AG10803 (cell line): ENCODE data around the gene CCDC74B.
A peak's percentile ranks its signal among the peaks of the same experiment; 100 is the strongest.
"Not testable (repeated sequence)": the region's sequence is repeated elsewhere in the genome, so short reads cannot be mapped to it uniquely, and the experiment has no call there.

Experiments used
- DNase-seq: peaks from one replicate; pipeline ENCODE4 v3.0.0; 2010; ENCODE audit warnings: low read depth
- H3K4me3 ChIP-seq: 2 replicates; pipeline ENCODE4 v1.5.1; 2011; ENCODE audit warnings: mild to moderate bottlenecking, low read length, control low read depth
- TF ChIP-seq, protein P1 (sequence below): conservative IDR thresholded peaks from 2 replicates; pipeline ENCODE4 v1.5.1; 2011; ENCODE audit warnings: mild to moderate bottlenecking, low read length, control low read depth, inconsistent platforms

Gene CCDC74B

DNA sequence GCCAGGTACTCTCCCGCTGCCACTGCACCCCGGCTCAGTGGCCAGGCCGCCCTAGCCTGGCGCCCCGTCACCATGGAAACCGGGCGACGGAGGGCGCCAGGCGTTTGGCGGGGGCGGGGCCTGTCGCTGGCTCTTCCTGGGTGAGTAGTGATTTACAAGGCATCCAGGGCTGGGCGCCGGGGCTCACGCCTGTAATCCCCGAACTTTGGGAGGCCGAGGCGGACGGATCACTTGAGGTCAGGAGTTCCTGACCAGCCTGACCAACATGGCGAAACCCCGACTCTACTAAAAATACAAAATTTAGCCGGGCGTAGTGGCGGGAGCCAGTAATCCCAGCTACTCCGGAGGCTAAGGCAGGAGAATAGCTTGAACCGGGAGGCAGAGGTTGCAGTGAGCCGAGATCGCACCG, at the start of gene CCDC74B:
TSS of gene CCDC74B (minus strand) at position 107 of the 409 bp plus-strand sequence. CDS start 116 bp downstream, outside the sequence.
- DNase-seq = peak; percentile 16
- H3K4me3 ChIP-seq = peak within 1 kb of the TSS; percentile 55

DNA sequence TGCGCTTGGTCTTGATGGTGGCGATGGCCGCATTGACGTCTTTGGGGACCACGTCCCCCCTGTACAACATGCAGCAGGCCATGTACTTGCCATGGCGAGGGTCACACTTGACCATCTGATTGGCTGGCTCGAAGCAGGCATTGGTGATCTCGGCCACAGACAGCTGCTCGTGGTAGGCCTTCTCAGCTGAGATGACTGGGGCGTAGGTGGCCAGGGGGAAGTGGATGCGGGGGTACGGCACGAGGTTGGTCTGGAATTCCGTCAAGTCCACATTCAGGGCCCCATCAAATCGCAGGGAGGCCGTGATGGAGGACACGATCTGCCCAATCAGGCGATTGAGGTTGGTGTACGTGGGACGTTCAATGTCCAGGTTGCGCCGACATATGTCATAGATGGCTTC, 48.9 kb upstream of the CCDC74B start:
- not testable (repeated sequence) for H3K4me3 ChIP-seq, DNase-seq

DNA sequence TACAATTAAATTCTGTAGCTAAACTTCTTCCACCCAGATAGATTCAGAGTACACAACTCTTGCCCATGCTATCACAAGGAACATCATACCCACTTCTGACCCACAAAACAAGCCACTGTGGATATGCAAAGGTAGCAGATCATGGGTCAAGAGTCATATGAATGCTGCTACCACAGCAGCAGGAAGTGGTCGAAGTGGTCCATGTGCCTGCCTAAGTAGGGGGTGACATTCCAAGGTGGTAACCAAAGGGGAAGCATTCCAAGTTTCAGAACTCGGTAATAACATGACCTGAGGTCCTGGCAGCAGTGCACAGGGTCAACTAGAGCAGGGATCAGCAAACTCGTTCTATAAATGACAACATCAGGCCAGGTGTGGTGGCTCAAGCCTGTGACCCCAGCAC, 47.5 kb upstream of the CCDC74B start:
- not testable (repeated sequence) for H3K4me3 ChIP-seq, DNase-seq

DNA sequence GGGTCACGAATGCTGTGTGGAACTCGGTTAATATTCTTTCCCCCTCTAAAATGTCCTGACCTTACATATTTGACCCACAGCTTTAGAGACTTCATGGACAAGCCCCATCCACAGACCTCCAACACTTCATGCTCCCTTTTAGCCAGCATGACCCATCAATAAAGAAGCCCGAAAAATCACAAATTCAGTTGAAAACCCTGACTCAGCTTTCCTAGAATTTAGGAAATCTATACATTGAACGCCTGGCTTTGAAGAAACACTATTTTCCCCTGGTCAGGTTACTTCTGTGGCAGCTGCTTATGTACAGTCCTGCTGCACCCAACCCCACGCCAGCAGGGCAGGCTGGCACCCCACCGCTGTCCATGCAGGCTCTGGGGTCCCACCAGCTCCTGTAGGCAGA, 46.4 kb upstream of the CCDC74B start:
- H3K4me3 ChIP-seq, DNase-seq: not testable (repeated sequence)

DNA sequence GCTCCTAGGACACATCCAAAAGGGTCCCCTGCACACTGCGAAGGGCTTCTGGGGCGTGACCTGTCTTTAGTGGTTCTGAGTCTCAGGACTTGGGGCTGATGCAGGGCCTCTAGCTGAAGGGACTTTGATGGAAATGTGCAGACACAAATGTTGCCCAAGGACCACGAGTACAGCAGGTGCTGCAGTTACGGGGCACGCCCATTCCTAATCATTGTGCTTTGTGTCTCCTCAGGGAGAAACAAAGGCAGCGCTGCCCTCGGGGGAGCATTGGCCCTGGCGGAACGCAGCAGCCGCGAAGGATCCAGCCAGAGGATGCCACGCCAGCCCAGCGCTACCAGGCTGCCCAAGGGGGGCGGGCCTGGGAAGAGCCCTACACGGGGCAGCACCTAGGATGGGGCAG, 45.3 kb upstream of the CCDC74B start:
- TF ChIP-seq, protein P1, sequence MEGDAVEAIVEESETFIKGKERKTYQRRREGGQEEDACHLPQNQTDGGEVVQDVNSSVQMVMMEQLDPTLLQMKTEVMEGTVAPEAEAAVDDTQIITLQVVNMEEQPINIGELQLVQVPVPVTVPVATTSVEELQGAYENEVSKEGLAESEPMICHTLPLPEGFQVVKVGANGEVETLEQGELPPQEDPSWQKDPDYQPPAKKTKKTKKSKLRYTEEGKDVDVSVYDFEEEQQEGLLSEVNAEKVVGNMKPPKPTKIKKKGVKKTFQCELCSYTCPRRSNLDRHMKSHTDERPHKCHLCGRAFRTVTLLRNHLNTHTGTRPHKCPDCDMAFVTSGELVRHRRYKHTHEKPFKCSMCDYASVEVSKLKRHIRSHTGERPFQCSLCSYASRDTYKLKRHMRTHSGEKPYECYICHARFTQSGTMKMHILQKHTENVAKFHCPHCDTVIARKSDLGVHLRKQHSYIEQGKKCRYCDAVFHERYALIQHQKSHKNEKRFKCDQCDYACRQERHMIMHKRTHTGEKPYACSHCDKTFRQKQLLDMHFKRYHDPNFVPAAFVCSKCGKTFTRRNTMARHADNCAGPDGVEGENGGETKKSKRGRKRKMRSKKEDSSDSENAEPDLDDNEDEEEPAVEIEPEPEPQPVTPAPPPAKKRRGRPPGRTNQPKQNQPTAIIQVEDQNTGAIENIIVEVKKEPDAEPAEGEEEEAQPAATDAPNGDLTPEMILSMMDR = no peak

DNA sequence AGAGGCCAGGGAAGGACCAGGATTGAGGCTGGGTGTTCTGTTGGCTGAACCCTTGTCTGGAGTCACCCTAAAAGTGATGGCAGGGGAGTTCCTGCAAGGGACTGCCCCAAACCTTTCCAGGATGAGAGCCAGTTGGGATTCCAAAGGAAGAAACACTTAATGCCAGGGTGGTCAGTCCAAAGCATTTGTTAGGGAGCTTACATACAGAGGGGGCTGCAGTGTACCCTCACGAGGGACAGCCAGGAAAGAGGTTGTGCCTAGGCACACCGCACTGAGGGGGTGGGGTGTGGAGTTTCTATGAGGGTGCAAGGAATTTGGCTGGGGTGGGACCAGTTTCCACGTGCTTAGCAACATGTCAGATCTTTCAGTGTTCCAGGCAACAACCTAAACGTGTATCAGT, 44.0 kb upstream of the CCDC74B start:
- not testable (repeated sequence) for H3K4me3 ChIP-seq, DNase-seq

More for the DNA sequence above, 45.3 kb upstream of the CCDC74B start:
- H3K4me3 ChIP-seq = no peak overlapping the region
- DNase-seq = no peak

DNA sequence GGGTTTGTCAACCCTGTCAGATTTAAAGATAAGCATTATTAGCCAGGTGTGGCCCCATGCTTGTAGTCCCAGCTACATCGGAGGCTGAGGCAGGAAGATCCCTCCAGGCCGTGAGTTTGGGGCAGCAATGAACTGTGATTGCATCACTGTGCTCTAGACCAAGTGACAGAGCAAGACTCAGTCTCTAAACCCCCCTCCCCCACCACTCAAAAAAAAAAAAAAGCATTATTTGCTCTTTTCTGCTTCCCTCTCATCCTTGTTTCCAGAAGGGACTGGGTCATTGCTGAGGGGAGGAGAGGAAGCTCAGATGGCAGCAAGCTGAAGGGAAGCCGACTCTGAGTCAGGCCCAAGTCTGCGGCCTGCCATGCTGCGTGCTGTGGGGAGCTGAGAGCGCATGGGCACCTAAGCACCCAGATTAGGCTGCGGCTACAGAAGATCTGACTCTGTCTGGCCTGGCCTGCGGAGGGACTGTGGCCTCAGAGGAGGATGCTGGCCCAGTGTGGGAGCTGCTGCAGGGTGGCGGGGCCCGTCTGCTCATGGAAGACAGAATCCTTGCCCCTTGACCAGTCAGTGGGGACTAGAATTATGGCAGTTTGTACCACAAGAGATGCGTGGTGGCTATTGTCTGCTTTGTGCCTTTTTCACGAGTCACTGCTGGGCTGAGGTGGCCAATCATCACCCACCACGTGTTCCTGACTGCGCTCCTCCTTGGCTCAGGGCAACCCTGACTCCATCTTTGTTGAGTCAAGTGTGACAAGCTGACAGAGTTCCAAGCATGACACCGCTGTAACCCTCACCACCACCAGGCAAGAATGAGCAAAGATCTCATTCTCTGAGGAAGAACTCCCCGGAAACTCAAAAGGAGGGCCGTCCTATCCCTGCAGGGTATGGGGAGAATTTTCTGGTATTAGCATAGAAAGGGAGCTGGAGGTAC, 43.2 kb upstream of the CCDC74B start:
- DNase-seq, H3K4me3 ChIP-seq: not testable (repeated sequence)

DNA sequence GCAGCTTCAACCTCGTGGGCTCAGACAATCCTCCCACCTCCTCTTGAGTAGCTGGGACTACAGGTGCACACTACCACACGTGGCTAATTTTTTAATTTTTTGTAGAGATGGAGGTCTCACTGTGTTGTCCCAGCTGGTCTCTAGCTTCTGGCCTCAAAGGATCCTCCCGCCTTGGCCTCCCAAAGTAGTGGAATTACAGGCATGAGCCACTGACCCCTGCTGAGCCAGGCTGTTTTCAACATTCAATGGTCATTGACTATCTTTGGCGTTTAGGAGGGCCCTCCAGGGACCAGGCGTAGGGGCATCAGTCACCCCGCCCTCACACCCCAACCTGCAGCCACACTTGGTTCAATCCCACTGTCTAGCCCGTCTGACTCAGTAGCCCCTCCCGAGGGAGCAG, 42.4 kb upstream of the CCDC74B start:
- H3K4me3 ChIP-seq = no peak overlapping the region
- DNase-seq = no peak
- TF ChIP-seq, protein P1 = no peak

DNA sequence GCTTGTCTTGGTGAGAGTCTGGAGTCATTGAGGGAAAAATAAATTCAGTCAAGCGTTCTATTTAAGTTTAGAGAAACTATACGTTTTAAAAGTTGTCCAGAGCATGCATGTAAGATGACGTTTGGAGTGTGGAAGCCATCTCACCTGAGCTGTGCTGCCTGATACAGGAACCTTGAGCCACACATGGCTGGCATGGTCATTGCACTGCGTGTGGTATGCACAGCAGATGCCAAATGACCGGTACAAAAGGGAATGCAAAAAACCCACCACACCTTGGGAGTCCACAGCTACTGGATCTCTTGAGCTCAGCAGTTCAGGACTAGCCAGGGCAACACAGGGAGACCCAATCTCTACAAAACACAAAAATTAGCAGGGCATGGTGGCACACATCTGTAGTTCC, 41.5 kb upstream of the CCDC74B start:
- TF ChIP-seq, protein P1 = no peak
- DNase-seq = no peak

DNA sequence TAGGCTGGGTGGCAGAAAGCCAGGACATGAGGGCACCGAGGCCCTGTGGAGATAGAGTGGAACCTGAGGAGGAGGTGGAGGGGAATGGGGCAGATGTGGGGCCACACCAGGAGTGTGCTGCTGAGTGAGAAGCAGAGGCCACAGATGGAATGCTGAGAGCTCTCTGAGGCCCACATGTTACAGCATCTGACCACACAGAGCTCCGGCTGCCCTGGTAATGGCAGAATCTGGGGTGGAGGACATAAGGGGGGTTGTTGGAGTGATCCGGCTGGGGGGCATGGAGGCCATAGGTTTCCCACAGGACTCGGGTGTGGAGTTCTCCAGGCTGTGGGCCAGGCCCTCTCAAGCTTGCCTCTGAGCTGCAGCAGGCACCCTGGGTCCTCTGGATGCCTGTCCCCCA, 41.0 kb upstream of the CCDC74B start:
- no peak overlapping the region for H3K4me3 ChIP-seq
- TF ChIP-seq, protein P1 = no peak
- no peak for DNase-seq

More for the DNA sequence above, 41.5 kb upstream of the CCDC74B start:
- no peak overlapping the region for H3K4me3 ChIP-seq
